GM19455 (cell line): ENCODE data around the gene GNA12.
A peak's percentile ranks its signal among the peaks of the same experiment; 100 is the strongest.
"Not testable (repeated sequence)": the region's sequence is repeated elsewhere in the genome, so short reads cannot be mapped to it uniquely, and the experiment has no call there.

Experiments used
- ATAC-seq: cut with Tn5 transposase; IDR thresholded peaks from one replicate; pipeline ENCODE4 v1.9.1; 2021; ENCODE audit not compliant: unreplicated experiment

Gene GNA12

GRCh38 chr7:2758673-2759616, 85.2 kb downstream of the GNA12 start:
- ATAC-seq, result no peak

- ATAC-seq, result peak; percentile 70
These were observed 86.0 kb downstream of the GNA12 start for GRCh38 chr7:2757904-2758672.

- ATAC-seq, result no peak
These were observed 86.7 kb downstream of the GNA12 start for GRCh38 chr7:2757361-2757903.

- no peak for ATAC-seq
These were observed 88.6 kb downstream of the GNA12 start for GRCh38 chr7:2755531-2755930.

GRCh38 chr7:2754912-2755311, 89.2 kb downstream of the GNA12 start:
- no peak for ATAC-seq

DNA sequence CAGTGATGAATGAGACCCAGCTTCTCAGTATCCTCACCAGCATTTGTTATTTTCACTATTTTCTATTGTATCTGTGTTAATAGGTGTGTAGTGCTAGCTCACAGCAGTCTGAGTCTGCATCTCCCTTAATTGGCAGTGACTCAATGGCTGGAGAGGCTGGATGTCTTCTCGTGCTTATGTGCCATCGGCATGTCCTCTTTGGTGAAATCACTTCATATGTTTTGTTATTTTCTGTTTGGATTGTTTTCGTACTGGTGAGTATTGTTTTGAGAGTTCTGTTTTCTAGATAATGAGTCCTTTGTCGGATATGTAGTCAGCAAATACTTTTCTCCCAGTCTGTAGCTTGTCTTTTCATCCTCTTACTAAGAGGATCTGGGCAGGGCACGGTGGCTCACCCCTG, 90.0 kb downstream of the GNA12 start:
- ATAC-seq, result no peak

DNA sequence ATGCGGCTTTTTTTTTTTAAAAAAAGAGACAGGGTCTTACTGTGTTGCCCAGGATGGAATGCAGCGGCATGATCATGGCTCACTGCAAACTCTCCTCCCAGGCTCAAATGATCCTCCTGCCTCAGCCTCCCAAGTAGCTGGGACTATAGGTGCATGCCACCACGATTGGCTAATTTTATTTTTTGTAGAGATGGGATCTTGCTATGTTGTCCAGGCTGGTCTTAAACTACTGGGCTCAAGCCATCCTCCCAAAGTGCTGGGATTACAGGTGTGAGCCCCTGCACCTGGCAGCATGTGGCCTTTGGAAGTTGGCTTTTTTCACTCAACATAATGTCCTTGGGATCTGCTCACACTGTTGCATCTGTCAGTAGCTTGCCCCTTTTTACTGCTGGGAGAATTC, 91.0 kb downstream of the GNA12 start:
- no peak for ATAC-seq

GRCh38 chr7:2751086-2751485, 93.0 kb downstream of the GNA12 start:
- no peak for ATAC-seq

DNA sequence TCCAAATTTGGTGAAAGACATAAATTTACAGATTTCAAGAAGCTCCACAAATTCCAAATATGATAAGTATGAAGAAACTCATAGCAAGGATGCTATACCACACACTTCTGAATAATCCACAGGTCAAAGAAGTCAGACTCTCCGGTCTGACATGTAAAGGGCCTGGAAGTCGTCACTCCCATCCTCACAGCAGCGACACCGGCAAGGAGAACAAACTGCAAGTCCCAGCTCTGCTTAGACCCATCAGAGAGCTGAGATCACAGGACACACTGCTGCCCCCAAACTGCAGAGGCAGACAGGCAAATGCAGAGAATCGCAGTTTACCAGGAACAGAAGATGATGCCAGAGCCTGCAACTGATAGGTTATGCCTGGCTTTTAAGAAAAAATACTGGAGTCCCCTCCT, 94.1 kb downstream of the GNA12 start:
- no peak for ATAC-seq

GRCh38 chr7:2748684-2749083, 95.4 kb downstream of the GNA12 start:
- ATAC-seq, result not testable (repeated sequence)

GRCh38 chr7:2743523-2744185, 100.5 kb downstream of the GNA12 start:
- not testable (repeated sequence) for ATAC-seq

DNA sequence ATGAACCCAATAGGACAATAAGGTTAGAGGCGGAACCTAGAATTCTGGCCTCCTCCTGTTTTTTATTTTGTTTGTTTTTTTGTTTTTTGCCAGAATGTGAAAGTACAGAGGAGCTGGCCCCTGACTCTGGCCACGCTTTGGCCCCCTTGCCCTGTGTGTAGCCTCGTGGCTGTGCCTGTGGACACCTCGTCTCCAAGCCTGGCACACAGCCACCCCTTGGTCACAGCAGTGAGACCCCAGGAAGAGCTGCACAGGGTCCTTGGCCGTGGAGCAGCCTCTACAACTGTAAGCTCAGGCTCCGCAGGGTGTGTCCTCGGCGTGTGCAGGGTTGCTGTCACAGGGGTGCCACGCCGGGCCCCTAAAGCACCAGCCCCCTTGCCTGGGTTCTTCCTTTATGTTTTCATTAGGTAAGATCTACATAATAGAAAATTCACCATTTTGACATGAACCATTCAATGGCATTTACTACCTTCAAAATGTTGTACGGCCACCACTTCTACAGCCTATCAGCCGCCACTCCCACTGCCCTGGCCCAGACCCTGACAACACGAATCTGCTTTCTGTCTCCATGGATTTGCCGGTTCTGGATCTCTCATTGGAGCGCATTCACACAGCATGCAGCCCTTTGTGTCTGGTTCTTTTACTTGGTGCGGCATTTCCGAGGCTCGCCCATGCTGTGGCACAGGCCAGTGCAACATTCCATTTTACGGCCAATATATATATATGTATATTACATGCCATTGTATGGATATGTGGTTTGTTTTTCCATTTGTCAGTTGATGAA, 105.2 kb downstream of the GNA12 start:
- ATAC-seq, result no peak

- ATAC-seq, result no peak
These were observed 106.2 kb downstream of the GNA12 start for GRCh38 chr7:2737771-2738540.

- ATAC-seq, result not testable (repeated sequence)
These were observed 106.9 kb downstream of the GNA12 start for GRCh38 chr7:2737005-2737743.

GRCh38 chr7:2736411-2736914, 107.6 kb downstream of the GNA12 start:
- no peak for ATAC-seq

- ATAC-seq, result no peak
These were observed 108.4 kb downstream of the GNA12 start for GRCh38 chr7:2735744-2736143.

- no peak for ATAC-seq
These were observed 109.1 kb downstream of the GNA12 start for GRCh38 chr7:2734751-2735571.
